Activated CD8-positive, alpha-beta memory T cell treated with anti-CD3 and anti-CD28 coated beads, Interleukin-2, amount 50 U/mL, for 24 hours (primary cell): Measurements from ENCODE around the gene HDDC2.

ENCODE experiments used
- DNase-seq: peaks from one replicate; pipeline ENCODE4 v3.0.0-alpha.2; 2020; ENCODE audit errors: extremely low read depth

The HDDC2 gene

GRCh38 chr6:125301435-125302391, at the start of gene HDDC2:
Gene HDDC2 (minus strand): TSS chr6:125301967. CDS start chr6:125301932, 35 bp downstream.
- DNase-seq: no peak

GRCh38 chr6:125346926-125347563, 45.3 kb upstream of the HDDC2 start:
- no peak for DNase-seq

GRCh38 chr6:125346201-125346925, 44.6 kb upstream of the HDDC2 start:
- no peak for DNase-seq

GRCh38 chr6:125341460-125341859, 39.7 kb upstream of the HDDC2 start:
- no peak for DNase-seq

- no peak for DNase-seq
Observed at GRCh38 chr6:125340991-125341390, 39.2 kb upstream of the HDDC2 start.

- DNase-seq: no peak
Observed at GRCh38 chr6:125340175-125340835, 38.5 kb upstream of the HDDC2 start.

GRCh38 chr6:125339653-125340052, 37.9 kb upstream of the HDDC2 start:
- no peak for DNase-seq

- DNase-seq: no peak
Observed at GRCh38 chr6:125338381-125338780, 36.6 kb upstream of the HDDC2 start.

GRCh38 chr6:125337706-125338105, 35.9 kb upstream of the HDDC2 start:
- DNase-seq: no peak

GRCh38 chr6:125332664-125333063, 30.9 kb upstream of the HDDC2 start:
- DNase-seq: no peak

GRCh38 chr6:125325586-125325985, 23.8 kb upstream of the HDDC2 start:
- DNase-seq: no peak

- DNase-seq: no peak
Observed at GRCh38 chr6:125323376-125323775, 21.6 kb upstream of the HDDC2 start.

GRCh38 chr6:125316621-125317020, 14.9 kb upstream of the HDDC2 start:
- DNase-seq: no peak

- no peak for DNase-seq
Observed at GRCh38 chr6:125315548-125315947, 13.8 kb upstream of the HDDC2 start.

GRCh38 chr6:125314009-125314581, 12.3 kb upstream of the HDDC2 start:
- no peak for DNase-seq

- DNase-seq: no peak
Observed at GRCh38 chr6:125312950-125313349, 11.2 kb upstream of the HDDC2 start.

GRCh38 chr6:125312478-125312877, 10.7 kb upstream of the HDDC2 start:
- DNase-seq: no peak

- no peak for DNase-seq
Observed at GRCh38 chr6:125310994-125311649, 9.4 kb upstream of the HDDC2 start.

GRCh38 chr6:125307964-125308615, 6.3 kb upstream of the HDDC2 start:
- no peak for DNase-seq

- no peak for DNase-seq
Observed at GRCh38 chr6:125307150-125307838, 5.5 kb upstream of the HDDC2 start.
